Keratinocyte (primary cell): ENCODE results near the gene CETN3.

Experiments
- EZH2 ChIP-seq: IDR thresholded peaks from one replicate; pipeline ENCODE4 v1.6.1; 2012; ENCODE audit warnings: inconsistent platforms, mild to moderate bottlenecking, low read length, moderate library complexity
- TF ChIP-seq, protein P1 (sequence below), 3 experiments: IDR thresholded peaks in 1 of 3; conservative IDR thresholded peaks in 1 of 3; optimal IDR thresholded peaks in 1 of 3; 2 replicates in 2 of 3; 3 replicates in 1 of 3; pipeline versions ENCODE3 to v1.5.1; 2011; ENCODE audit warnings: low read length in 3 of 3, mild to moderate bottlenecking in 3 of 3, moderate library complexity in 2 of 3, control low read depth in 1 of 3, inconsistent platforms in 1 of 3; ENCODE audit not compliant: insufficient read depth in 2 of 3; ENCODE audit errors: extremely low read depth in 1 of 3

DNA sequence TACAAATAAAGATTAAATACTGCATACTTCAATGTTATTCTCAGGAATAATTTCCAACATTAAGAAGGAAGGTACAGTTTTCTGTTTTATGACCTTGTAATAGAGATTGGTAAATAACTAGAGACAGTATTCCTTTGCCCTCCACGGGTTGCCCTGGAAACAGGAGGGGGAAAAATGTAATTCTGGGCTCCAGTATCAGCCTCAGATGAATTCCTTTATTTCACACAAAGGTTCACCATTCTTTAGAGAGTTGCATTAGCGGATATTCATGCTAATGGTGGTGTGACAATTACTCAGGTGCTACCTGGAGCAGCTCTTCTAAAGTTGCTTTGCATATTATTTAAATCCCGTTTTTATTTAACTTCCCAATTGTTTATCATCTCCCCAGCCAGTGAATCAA lies 42.6 kb downstream of the CETN3 start:
- TF ChIP-seq, protein P1, sequence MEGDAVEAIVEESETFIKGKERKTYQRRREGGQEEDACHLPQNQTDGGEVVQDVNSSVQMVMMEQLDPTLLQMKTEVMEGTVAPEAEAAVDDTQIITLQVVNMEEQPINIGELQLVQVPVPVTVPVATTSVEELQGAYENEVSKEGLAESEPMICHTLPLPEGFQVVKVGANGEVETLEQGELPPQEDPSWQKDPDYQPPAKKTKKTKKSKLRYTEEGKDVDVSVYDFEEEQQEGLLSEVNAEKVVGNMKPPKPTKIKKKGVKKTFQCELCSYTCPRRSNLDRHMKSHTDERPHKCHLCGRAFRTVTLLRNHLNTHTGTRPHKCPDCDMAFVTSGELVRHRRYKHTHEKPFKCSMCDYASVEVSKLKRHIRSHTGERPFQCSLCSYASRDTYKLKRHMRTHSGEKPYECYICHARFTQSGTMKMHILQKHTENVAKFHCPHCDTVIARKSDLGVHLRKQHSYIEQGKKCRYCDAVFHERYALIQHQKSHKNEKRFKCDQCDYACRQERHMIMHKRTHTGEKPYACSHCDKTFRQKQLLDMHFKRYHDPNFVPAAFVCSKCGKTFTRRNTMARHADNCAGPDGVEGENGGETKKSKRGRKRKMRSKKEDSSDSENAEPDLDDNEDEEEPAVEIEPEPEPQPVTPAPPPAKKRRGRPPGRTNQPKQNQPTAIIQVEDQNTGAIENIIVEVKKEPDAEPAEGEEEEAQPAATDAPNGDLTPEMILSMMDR (optimal IDR thresholded peaks at IDR 0.05 in 1 of 3, IDR thresholded peaks at IDR 0.05 in 1 of 3, conservative IDR thresholded peaks at IDR 0.05 in 1 of 3; ENCODE audit: extremely low read depth in 1 of 3, insufficient read depth in 2 of 3, low read length in 3 of 3), result no peak
- TF ChIP-seq EZH2, result no peak
